A549 (cell line): ENCODE data around the gene ASAH2. TPM values are rescaled to one million over a fixed set of nuclear protein-coding genes. Genes with fewer than 3 reads are reported as not detected.

ENCODE experiments used
- polyA plus RNA-seq, 4 experiments: library from polyadenylated mRNA; depleted of rRNA in 3 of 4; stranded (reverse); fragments of >200 nt; fragmentation: RNase III in 1 of 4; extraction: RNeasy Plus Mini Kit Qiagen cat#74134 plus additional on column Dnase treatment in 1 of 4; gene quantifications; 2 replicates in 3 of 4; 3 replicates in 1 of 4; pipeline ENCODE4 v1.2.3, GENCODE V29; 2011 to 2017

The ASAH2 gene
- polyA plus RNA-seq, 2 of the 4 experiments (the other 2 are of a cell fraction): 0.17 to 4.8 TPM

Other genes with a start within 250 kb of the ASAH2 start
- 15.8 and 18.0 TPM in 2 replicates for gene WASHC2A, start 183.6 kb downstream of the ASAH2 start, polyA plus RNA-seq (2011; rRNA removed)
- 13.7 to 15.8 TPM (median 14.0 TPM) in 3 replicates for gene WASHC2A, start 183.6 kb downstream of the ASAH2 start, polyA plus RNA-seq (2017; fragmentation: RNase III; extraction: RNeasy Plus Mini Kit Qiagen cat#74134 plus additional on column Dnase treatment)